Measurements from ENCODE around the gene ETV3.

DNA sequence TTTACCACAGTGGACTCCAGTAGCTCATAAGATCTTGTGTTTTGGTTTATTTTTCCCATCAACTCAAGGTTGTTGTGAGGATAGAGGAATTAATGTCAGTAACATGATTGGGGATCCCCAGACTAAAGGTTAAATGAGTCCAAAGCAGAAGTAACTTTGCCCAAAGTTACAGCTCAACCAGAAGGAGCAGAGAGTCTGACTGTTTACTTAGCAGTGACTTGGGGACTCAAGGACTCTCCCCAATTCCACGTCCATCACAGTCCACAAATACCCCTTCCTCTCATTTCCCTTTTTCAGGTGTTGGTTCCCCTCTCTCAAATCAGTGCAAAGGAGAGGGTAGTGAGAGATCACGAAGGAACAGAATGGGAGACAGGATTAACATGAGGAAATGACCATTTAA is 4.0 kb upstream of the ETV3 start:
- no peak for TF ChIP-seq EZH2phosphoT487 (IDR thresholded peaks at IDR 0.05; ENCODE audit: borderline replicate concordance, low read length)
- TF ChIP-seq, protein P1, sequence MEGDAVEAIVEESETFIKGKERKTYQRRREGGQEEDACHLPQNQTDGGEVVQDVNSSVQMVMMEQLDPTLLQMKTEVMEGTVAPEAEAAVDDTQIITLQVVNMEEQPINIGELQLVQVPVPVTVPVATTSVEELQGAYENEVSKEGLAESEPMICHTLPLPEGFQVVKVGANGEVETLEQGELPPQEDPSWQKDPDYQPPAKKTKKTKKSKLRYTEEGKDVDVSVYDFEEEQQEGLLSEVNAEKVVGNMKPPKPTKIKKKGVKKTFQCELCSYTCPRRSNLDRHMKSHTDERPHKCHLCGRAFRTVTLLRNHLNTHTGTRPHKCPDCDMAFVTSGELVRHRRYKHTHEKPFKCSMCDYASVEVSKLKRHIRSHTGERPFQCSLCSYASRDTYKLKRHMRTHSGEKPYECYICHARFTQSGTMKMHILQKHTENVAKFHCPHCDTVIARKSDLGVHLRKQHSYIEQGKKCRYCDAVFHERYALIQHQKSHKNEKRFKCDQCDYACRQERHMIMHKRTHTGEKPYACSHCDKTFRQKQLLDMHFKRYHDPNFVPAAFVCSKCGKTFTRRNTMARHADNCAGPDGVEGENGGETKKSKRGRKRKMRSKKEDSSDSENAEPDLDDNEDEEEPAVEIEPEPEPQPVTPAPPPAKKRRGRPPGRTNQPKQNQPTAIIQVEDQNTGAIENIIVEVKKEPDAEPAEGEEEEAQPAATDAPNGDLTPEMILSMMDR (IDR thresholded peaks at IDR 0.05; ENCODE audit: low read depth, low read length, poor library complexity, severe bottlenecking), result no peak
